Loucy (cell line): ENCODE data around the gene EFS.

Experiments
- EZH2phosphoT487 ChIP-seq: fragments of 200-600 bp; IDR thresholded peaks from 2 replicates; pipeline ENCODE4 v1.6.1; 2018; ENCODE audit warnings: antibody characterized with exemption, mild to moderate bottlenecking, moderate library complexity, borderline replicate concordance
- TF ChIP-seq, protein P1 (sequence below): fragments of 200-600 bp; sonication (generic); conservative IDR thresholded peaks from 2 replicates; pipeline ENCODE4 v1.5.1; 2014; ENCODE audit warnings: mild to moderate bottlenecking, antibody characterized with exemption, low read length

DNA sequence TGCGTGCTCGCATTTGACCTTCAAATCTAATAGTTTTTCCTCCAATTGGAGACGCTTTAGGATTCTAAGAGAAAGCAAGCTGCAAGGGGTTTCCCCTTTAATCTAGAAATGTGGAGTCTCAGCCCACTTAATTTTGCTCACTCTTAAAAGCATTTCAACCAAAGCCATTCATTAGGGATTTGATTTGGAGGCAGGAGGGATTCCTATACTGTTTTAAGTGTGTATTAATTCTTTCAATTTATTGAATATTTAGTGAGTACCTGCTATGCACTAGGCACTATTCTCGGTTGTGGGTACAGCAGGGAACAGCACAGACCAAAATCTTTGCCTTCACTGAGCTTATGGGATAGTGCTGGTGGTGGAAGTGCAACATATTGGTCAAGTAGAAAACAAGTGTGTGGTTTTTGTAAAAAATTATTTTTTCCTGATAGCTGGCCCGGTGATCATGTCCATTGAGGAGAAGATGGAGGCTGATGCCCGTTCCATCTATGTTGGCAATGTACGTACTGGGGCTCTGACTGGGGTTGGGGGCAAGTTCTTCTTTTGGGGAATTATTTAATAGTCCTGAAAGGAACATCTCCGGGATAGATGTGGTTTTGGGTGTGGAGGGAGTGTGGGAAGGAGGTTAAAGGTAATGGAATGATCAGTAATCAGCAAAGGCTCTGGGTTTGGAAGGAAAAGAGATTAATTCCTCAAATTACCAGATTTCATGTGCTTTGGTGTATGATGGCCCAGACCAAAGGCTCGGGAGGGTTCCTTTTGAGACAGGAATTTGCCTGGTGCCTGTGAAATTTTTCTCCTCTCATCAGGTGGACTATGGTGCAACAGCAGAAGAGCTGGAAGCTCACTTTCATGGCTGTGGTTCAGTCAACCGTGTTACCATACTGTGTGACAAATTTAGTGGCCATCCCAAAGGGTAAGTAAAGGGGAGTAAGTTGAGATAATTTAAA lies 42.1 kb downstream of the EFS start:
- TF ChIP-seq, protein P1, sequence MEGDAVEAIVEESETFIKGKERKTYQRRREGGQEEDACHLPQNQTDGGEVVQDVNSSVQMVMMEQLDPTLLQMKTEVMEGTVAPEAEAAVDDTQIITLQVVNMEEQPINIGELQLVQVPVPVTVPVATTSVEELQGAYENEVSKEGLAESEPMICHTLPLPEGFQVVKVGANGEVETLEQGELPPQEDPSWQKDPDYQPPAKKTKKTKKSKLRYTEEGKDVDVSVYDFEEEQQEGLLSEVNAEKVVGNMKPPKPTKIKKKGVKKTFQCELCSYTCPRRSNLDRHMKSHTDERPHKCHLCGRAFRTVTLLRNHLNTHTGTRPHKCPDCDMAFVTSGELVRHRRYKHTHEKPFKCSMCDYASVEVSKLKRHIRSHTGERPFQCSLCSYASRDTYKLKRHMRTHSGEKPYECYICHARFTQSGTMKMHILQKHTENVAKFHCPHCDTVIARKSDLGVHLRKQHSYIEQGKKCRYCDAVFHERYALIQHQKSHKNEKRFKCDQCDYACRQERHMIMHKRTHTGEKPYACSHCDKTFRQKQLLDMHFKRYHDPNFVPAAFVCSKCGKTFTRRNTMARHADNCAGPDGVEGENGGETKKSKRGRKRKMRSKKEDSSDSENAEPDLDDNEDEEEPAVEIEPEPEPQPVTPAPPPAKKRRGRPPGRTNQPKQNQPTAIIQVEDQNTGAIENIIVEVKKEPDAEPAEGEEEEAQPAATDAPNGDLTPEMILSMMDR: no peak
- TF ChIP-seq EZH2phosphoT487: no peak
